PC-9 (cell line): ENCODE results near the gene TOGARAM2. TPM values are rescaled to one million over a fixed set of nuclear protein-coding genes. Genes with fewer than 3 reads are reported as not detected.

ENCODE experiments used
- BruUV-seq: library from RNA; stranded (reverse); fragments of 400-500 nt; replicated peaks from 2 replicates; lab custom pipeline; 2021; lab: Mats Ljungman, UMichigan
- CTCF ChIA-PET: fragments of 300-600 bp; sonication (Branson Sonifier 250); formaldehyde crosslinking; loops from one replicate; lab custom pipeline; 2022; ENCODE audit warnings: antibody characterized with exemption; lab: Charles Lee
- POLR2A ChIA-PET: fragments of 300-600 bp; sonication (Branson Sonifier 250); formaldehyde crosslinking; loops from one replicate; lab custom pipeline; 2022; ENCODE audit warnings: antibody characterized with exemption; ENCODE audit not compliant: unreplicated experiment; lab: Charles Lee
- DNase-seq, 2 experiments: peaks; one replicate each; pipeline versions ENCODE4 v3.0.0 to v3.0.0-alpha.2; 2015 to 2022; ENCODE audit warnings: mixed read lengths in 1 of 2
- H2AFZ ChIP-seq: fragments of 200-600 bp; sonication (generic); 2 replicates; pipeline ENCODE4 v1.8.1; 2017; ENCODE audit warnings: antibody characterized with exemption
- H3F3A ChIP-seq: fragments of 200-600 bp; sonication (generic); 2 replicates; pipeline ENCODE4 v1.8.1; 2017; ENCODE audit warnings: antibody characterized with exemption, mild to moderate bottlenecking, low read depth; ENCODE audit not compliant: insufficient read depth
- H3K27ac ChIP-seq: fragments of 200-600 bp; sonication (generic); 2 replicates; pipeline ENCODE4 v1.6.1; 2016; ENCODE audit warnings: mixed run types
- H3K27me3 ChIP-seq: fragments of 200-600 bp; sonication (generic); 2 replicates; pipeline ENCODE4 v1.6.1; 2016; ENCODE audit warnings: low read depth, mixed run types; ENCODE audit not compliant: insufficient read depth
- H3K36me3 ChIP-seq: fragments of 200-600 bp; sonication (generic); 2 replicates; pipeline ENCODE4 v1.6.1; 2016; ENCODE audit warnings: low read depth, mixed run types
- H3K4me1 ChIP-seq: fragments of 200-600 bp; sonication (generic); replicated peaks from 2 replicates; pipeline ENCODE4 v1.6.1; 2016; ENCODE audit warnings: mixed run types; ENCODE audit not compliant: insufficient read depth
- H3K4me2 ChIP-seq: fragments of 200-600 bp; sonication (generic); 2 replicates; pipeline ENCODE4 v1.6.1; 2017; ENCODE audit warnings: mixed run types
- H3K4me3 ChIP-seq: fragments of 200-600 bp; sonication (generic); 2 replicates; pipeline ENCODE4 v1.6.1; 2016; ENCODE audit warnings: mixed run types
- H3K79me2 ChIP-seq: fragments of 200-600 bp; sonication (generic); 2 replicates; pipeline ENCODE4 v1.6.1; 2017; ENCODE audit warnings: low read depth, mixed run types
- H3K9me2 ChIP-seq: fragments of 200-600 bp; sonication (generic); 2 replicates; pipeline ENCODE4 v1.8.1; 2017; ENCODE audit warnings: mild to moderate bottlenecking; ENCODE audit not compliant: insufficient read depth
- H3K9me3 ChIP-seq: fragments of 200-600 bp; sonication (generic); 2 replicates; pipeline ENCODE4 v1.8.1; 2016; ENCODE audit warnings: low read depth; ENCODE audit not compliant: insufficient read depth
- H4K20me1 ChIP-seq: fragments of 200-600 bp; sonication (generic); 2 replicates; pipeline ENCODE4 v1.8.1; 2017; ENCODE audit not compliant: insufficient read depth
- EZH2 ChIP-seq: fragments of 200-600 bp; sonication (generic); IDR thresholded peaks from 2 replicates; pipeline ENCODE4 v1.8.0; 2017; ENCODE audit warnings: antibody characterized with exemption, low read depth
- intact Hi-C: fragments of 100-400 bp; cut with micrococcal nuclease; formaldehyde crosslinking; loops from one replicate; pipeline ENCODE4 v1.10.0; 2022; ENCODE audit not compliant: unreplicated experiment
- total RNA-seq: library from RNA; stranded (reverse); gene quantifications from 2 replicates; pipeline ENCODE4 v1.2.3, GENCODE V29; 2021
- TF ChIP-seq, protein P1 (sequence below): fragments of 200-600 bp; sonication (generic); conservative IDR thresholded peaks from 2 replicates; pipeline ENCODE4 v1.6.1; 2017; ENCODE audit warnings: mixed run types, antibody characterized with exemption, mild to moderate bottlenecking, moderate library complexity

TOGARAM2 gene
- total RNA-seq, 1 experiment from 2014 or later = 0.44 TPM

DNA sequence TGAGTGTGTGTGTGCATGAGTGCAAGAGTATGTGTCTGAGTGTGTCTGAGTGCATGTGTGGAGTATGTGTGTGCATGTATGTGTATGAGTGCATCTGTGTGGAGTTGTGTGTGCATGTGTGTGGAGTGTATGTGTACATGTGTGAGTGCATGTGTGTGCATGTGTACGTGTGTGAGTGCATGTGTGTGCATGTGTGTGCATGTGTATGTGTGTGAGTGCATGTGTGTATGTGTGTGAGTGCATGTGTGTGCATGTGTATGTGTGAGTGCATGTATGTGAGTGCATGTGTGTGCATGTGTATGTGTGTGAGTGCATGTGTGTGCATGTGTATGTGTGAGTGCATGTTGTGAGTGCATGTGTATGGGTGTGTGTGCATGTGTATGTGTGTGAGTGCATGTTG is 23.7 kb downstream of the TOGARAM2 start:
- Histone ChIP-seq H4K20me1 (no peaks in the 10 kb centered on the region), H3K27ac (no peak overlapping the region), H3K27me3 (no peaks in the 10 kb centered on the region), H3K79me2 (no peaks in the 10 kb centered on the region), H3K9me2 (no peaks in the 10 kb centered on the region), H3K9me3 (no peaks in the 10 kb centered on the region), H3K36me3 (no peaks in the 10 kb centered on the region), H3F3A (peaks cover 13% of the 10 kb centered on the region; the same call in 1 of the 2 replicates), H3K4me2 (no peak overlapping the region), H2AFZ (no peak overlapping the region), H3K4me3 (no peak overlapping the region), H3K4me1 (no peaks in the 10 kb centered on the region)
- POLR2A ChIA-PET = no interaction called here
- CTCF ChIA-PET = no interaction called here
- intact Hi-C loops = no loop called here
- BruUV-seq = no TSS peak
- no peak for DNase-seq
- TF ChIP-seq EZH2 = no peak
- TF ChIP-seq, protein P1, sequence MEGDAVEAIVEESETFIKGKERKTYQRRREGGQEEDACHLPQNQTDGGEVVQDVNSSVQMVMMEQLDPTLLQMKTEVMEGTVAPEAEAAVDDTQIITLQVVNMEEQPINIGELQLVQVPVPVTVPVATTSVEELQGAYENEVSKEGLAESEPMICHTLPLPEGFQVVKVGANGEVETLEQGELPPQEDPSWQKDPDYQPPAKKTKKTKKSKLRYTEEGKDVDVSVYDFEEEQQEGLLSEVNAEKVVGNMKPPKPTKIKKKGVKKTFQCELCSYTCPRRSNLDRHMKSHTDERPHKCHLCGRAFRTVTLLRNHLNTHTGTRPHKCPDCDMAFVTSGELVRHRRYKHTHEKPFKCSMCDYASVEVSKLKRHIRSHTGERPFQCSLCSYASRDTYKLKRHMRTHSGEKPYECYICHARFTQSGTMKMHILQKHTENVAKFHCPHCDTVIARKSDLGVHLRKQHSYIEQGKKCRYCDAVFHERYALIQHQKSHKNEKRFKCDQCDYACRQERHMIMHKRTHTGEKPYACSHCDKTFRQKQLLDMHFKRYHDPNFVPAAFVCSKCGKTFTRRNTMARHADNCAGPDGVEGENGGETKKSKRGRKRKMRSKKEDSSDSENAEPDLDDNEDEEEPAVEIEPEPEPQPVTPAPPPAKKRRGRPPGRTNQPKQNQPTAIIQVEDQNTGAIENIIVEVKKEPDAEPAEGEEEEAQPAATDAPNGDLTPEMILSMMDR = no peak

DNA sequence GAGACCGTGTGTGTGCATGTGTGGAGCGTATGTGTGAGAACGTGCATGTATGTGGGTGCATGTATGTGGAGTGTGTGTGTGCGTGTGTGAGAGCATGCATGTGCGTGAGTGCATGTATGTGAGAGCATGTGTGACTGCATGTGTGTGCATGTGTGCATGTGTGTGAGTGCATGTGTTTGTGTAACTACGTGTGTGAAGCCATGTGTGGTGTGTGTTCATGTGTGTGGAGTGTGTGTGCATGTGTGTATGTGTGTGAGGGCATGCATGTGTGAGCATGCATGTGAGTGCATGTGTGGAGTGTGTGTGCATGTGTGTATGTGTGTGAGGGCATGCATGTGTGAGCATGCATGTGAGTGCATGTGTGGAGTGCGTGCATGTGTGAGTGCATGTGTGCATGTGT is 24.2 kb downstream of the TOGARAM2 start:
- ChIA-PET CTCF (no interaction called here), POLR2A (no interaction called here)
- Histone ChIP-seq H3K4me2 (no peak overlapping the region), H3K36me3 (no peaks in the 10 kb centered on the region), H3F3A (peaks cover 13% of the 10 kb centered on the region; the same call in 1 of the 2 replicates), H3K4me3 (no peak overlapping the region), H3K9me2 (no peaks in the 10 kb centered on the region), H4K20me1 (no peaks in the 10 kb centered on the region), H3K27me3 (no peaks in the 10 kb centered on the region), H3K79me2 (no peaks in the 10 kb centered on the region), H3K9me3 (no peaks in the 10 kb centered on the region), H2AFZ (no peak overlapping the region), H3K27ac (no peak overlapping the region), H3K4me1 (no peaks in the 10 kb centered on the region)
- BruUV-seq = no TSS peak
- TF ChIP-seq, protein P1 = no peak
- TF ChIP-seq EZH2 = no peak
- intact Hi-C loops = no loop called here
- no peak for DNase-seq

DNA sequence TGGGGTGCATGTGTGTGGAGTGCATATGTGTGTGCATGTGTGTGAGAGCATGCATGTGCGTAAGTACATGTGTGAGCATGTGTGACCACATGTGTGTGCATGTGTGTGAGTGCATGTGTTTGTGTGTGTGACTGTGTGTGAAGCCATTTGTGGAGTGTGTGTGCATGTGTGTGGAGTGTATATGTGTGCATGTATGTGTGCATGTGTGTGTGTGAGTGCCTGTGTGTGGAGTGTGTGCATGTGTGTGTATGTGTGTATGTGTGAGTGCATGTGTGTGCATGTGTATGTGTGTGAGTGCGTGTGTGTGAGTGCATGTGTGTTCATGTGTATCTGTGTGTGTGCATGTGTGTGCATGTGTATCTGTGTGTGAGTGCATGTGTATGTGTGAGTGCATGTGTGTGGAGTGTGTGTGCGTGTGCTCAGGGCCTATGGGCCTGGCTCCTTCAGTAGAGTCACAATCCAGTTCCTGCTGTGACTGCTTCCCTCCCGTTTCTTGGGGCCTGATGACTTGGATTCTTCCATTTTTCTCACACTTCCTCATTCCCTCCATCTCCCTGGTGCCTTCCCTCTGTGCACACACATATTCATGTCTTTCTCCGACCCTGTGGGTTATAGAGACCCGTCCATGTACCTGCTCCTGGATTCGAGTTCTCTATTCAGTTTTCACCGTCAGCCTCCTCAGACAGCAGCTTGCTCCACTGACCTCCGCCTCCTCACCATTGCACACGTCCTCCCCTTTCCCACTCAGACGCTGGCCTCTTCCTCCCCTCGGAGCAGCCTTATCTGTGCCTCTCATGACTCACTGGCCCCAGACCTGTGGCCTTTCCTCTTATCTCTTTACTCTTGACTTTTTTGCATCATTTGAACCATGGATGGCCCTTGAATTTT is 25.2 kb downstream of the TOGARAM2 start:
- no peak overlapping the region for H2AFZ ChIP-seq
- no peaks in the 10 kb centered on the region for H3K36me3 ChIP-seq
- CTCF ChIA-PET = no interaction called here
- TF ChIP-seq EZH2 = no peak
- TF ChIP-seq, protein P1 = no peak
- POLR2A ChIA-PET = no interaction called here
- H3K79me2 ChIP-seq = no peaks in the 10 kb centered on the region
- no peaks in the 10 kb centered on the region for H3K4me1 ChIP-seq
- H4K20me1 ChIP-seq = no peaks in the 10 kb centered on the region
- H3K9me3 ChIP-seq = no peaks in the 10 kb centered on the region
- no peak overlapping the region for H3K27ac ChIP-seq
- no peak overlapping the region for H3K4me2 ChIP-seq
- intact Hi-C loops = no loop called here
- no TSS peak for BruUV-seq
- H3K4me3 ChIP-seq = no peak overlapping the region
- no peaks in the 10 kb centered on the region for H3K9me2 ChIP-seq
- peaks cover 13% of the 10 kb centered on the region; the same call in 1 of the 2 replicates for H3F3A ChIP-seq
- DNase-seq = no peak
- H3K27me3 ChIP-seq = no peaks in the 10 kb centered on the region
